NCI-H2029 treated with DMSO at 0.1 percent for 48 hours (cell line): ENCODE data around the gene GUCA2B.

Source experiments
- DNase-seq: peaks from one replicate; lab custom pipeline; 2025; lab: John Stamatoyannopoulos, UW

GUCA2B gene

GRCh38 chr1:42152907-42153600 lies at the start of gene GUCA2B:
TSS of gene GUCA2B (plus strand) at chr1:42153410. CDS start at chr1:42153451, 41 bp downstream.
- DNase-seq = no peak

GRCh38 chr1:42105025-42105424 lies 48.2 kb upstream of the GUCA2B start:
- no peak for DNase-seq

- no peak for DNase-seq
Observed at GRCh38 chr1:42108309-42108708, 44.9 kb upstream of the GUCA2B start.

- DNase-seq = no peak
Observed at GRCh38 chr1:42109600-42109999, 43.6 kb upstream of the GUCA2B start.

- no peak for DNase-seq
Observed at GRCh38 chr1:42114229-42114628, 39.0 kb upstream of the GUCA2B start.

GRCh38 chr1:42117214-42117613 lies 36.0 kb upstream of the GUCA2B start:
- no peak for DNase-seq

- DNase-seq = no peak
Observed at GRCh38 chr1:42118125-42118524, 35.1 kb upstream of the GUCA2B start.

- DNase-seq = no peak
Observed at GRCh38 chr1:42122408-42122807, 30.8 kb upstream of the GUCA2B start.

- no peak for DNase-seq
Observed at GRCh38 chr1:42125552-42125951, 27.7 kb upstream of the GUCA2B start.

- no peak for DNase-seq
Observed at GRCh38 chr1:42127767-42128166, 25.4 kb upstream of the GUCA2B start.

- DNase-seq = no peak
Observed at GRCh38 chr1:42128499-42128898, 24.7 kb upstream of the GUCA2B start.

- DNase-seq = no peak
Observed at GRCh38 chr1:42128964-42129363, 24.2 kb upstream of the GUCA2B start.

GRCh38 chr1:42130061-42130660 lies 23.0 kb upstream of the GUCA2B start:
- no peak for DNase-seq

GRCh38 chr1:42133390-42133789 lies 19.8 kb upstream of the GUCA2B start:
- no peak for DNase-seq

GRCh38 chr1:42133809-42134526 lies 19.2 kb upstream of the GUCA2B start:
- DNase-seq = no peak

GRCh38 chr1:42135426-42135825 lies 17.8 kb upstream of the GUCA2B start:
- DNase-seq = no peak

- no peak for DNase-seq
Observed at GRCh38 chr1:42136466-42136865, 16.7 kb upstream of the GUCA2B start.

- DNase-seq = no peak
Observed at GRCh38 chr1:42137766-42138165, 15.4 kb upstream of the GUCA2B start.

- no peak for DNase-seq
Observed at GRCh38 chr1:42138586-42138985, 14.6 kb upstream of the GUCA2B start.

- no peak for DNase-seq
Observed at GRCh38 chr1:42139444-42139843, 13.8 kb upstream of the GUCA2B start.

GRCh38 chr1:42140191-42140590 lies 13.0 kb upstream of the GUCA2B start:
- no peak for DNase-seq

GRCh38 chr1:42141978-42142377 lies 11.2 kb upstream of the GUCA2B start:
- no peak for DNase-seq
